C4-2B (cell line): ENCODE results near the gene FCER2.
"Not testable (repeated sequence)": the region's sequence is repeated elsewhere in the genome, so short reads cannot be mapped to it uniquely, and the experiment has no call there.

Experiments
- H3K27ac ChIP-seq: fragments of 450-650 bp; 2 replicates; pipeline ENCODE4 v1.5.1; 2017
- ZFX ChIP-seq: fragments of 450-650 bp; IDR thresholded peaks from 2 replicates; pipeline ENCODE4 v1.6.1; 2017
- TF ChIP-seq, protein P1 (sequence below): fragments of 450-650 bp; conservative IDR thresholded peaks from 2 replicates; pipeline ENCODE4 v1.5.1; 2017; ENCODE audit warnings: mild to moderate bottlenecking

The FCER2 gene

GRCh38 chr19:7701654-7702457, at the start of gene FCER2:
Gene FCER2, minus strand, starts transcription at chr19:7702131. Its CDS starts 2,371 bp downstream, at chr19:7699760.
- no peak within 1 kb of the TSS for H3K27ac ChIP-seq
- TF ChIP-seq ZFX, result no peak
- TF ChIP-seq, protein P1, sequence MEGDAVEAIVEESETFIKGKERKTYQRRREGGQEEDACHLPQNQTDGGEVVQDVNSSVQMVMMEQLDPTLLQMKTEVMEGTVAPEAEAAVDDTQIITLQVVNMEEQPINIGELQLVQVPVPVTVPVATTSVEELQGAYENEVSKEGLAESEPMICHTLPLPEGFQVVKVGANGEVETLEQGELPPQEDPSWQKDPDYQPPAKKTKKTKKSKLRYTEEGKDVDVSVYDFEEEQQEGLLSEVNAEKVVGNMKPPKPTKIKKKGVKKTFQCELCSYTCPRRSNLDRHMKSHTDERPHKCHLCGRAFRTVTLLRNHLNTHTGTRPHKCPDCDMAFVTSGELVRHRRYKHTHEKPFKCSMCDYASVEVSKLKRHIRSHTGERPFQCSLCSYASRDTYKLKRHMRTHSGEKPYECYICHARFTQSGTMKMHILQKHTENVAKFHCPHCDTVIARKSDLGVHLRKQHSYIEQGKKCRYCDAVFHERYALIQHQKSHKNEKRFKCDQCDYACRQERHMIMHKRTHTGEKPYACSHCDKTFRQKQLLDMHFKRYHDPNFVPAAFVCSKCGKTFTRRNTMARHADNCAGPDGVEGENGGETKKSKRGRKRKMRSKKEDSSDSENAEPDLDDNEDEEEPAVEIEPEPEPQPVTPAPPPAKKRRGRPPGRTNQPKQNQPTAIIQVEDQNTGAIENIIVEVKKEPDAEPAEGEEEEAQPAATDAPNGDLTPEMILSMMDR, result no peak

DNA sequence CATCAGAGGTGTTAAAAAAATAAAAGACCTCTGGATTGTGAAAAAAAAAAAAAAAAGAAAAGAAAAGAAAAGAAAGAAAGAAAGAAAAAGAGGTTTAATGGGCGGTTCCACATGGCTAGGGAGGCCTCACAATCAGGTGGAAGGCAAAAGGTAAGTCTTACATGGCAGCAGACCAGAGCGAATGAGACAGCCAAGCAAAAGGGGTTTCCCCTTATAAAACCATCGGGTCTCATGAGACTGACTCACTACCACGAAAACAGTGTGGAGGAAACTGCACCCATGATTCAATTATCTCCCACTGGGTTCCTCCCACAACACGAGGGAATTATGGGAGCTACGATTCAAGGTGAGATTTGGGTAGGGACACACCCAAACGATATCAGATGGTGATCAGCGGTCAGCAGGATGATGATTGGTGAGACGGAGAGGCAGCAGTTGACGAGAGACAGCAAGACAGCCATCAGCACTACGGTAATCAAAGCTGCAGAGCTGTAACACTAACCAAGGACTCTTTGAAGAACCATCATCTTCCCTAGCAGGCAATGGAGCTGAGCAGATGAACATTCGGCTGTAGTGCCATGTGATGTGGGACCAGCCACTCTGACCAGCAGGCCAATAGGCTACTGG, 49.3 kb upstream of the FCER2 start:
- H3K27ac ChIP-seq, result no peak overlapping the region
- TF ChIP-seq, protein P1, result no peak

DNA sequence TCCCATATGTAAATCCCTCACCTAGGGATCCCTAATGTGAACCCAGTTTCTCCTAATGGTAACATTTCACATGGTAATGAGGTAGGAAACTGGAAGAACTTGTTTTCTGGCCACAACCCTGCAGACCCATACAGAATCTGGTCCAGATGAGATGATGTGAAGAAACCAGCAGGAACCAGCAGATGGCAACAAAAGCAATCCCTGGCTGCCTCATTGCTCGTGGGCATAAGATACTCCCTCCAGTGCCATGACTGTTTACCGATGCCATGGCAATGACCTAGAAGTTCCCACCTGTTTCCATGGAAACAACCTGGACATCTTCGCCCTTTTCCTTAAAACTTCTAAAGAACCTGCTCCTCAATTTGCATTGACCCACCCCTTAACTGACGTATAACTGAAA, 46.8 kb upstream of the FCER2 start:
- no peak for TF ChIP-seq ZFX
- TF ChIP-seq, protein P1, result peak; percentile 53
- H3K27ac ChIP-seq, result no peak overlapping the region

DNA sequence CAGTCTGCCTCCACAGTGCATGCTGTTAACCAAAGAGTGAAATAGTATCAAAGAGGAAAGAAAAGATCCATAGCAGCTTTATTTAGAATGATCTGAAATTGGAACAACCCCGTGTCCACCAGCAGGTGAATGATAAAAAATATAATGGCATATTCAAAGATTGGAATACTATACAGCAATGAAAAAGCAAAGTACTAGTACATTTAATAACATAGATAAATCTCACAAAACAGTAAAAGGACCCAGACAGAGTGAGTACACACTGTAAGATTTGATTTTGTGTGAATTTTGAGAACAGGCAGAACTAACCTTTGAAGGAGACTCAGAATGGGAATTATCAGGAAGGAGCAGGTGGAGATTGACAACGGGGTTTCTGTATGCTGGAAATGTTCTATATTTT, 46.2 kb upstream of the FCER2 start:
- TF ChIP-seq, protein P1, result no peak
- TF ChIP-seq ZFX, result no peak
- no peak overlapping the region for H3K27ac ChIP-seq

DNA sequence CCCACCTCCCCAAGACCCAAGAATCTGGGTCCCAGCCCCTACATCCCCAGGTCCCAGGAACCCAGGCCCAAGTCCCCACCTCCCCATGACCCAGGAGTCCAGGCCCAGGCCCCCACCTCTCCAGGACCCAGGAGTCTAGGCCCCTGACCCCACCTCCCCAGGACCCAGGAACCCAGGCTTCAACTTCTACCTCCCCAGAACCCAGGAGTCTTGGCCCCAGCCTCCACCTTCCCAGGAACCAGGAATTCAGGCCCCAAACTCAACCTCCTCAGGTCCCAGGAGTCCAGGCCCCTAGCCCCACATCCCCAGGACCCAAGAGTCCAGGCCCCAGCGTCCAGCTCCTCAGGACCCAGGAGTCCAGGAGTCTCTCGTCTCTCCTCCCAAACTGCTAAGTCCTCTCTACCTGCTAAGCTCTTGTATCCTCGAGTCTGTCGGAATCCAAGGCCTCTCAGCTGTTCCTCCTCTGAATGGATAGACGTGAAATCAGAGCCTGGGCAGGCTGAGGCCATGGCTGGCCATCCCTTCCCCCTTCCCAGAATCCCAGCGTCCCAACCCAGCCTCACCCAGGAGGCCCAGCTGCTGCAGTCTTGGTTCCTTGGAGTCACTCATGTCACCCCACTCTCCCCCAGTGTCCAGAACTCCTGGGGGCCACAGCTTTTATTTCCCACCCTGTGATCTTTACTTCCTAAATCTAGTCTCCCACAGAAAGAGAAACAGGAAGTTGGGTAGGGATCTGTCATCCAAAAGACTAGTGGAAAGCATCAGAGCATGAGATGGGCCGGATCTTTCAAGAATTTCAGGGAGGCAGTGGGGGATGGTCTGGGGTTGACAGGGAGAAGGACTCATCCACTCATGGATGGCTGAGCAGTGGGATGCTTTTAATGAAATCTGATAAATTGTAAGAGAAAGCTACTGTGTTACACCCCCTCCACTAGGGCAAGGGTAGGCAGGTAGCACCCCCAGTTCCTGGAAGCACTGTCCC, 45.3 kb upstream of the FCER2 start, which contains the start of gene CD209:
CD209 (minus strand) TSS at position 632 of the 982 bp plus-strand sequence; CDS start at position 609, 23 bp downstream.
- TF ChIP-seq, protein P1, result no peak
- TF ChIP-seq ZFX, result no peak
- H3K27ac ChIP-seq, result no peak within 1 kb of the TSS

- not testable (repeated sequence) for H3K27ac ChIP-seq
Observed at GRCh38 chr19:7746306-7746705, 44.4 kb upstream of the FCER2 start.

GRCh38 chr19:7744871-7745650, 43.1 kb upstream of the FCER2 start:
- no peak overlapping the region for H3K27ac ChIP-seq
- TF ChIP-seq, protein P1, result no peak
- TF ChIP-seq ZFX, result no peak
